GM18861 (cell line): ENCODE measurements around the gene TAS2R20.
"Not testable (repeated sequence)": the region's sequence is repeated elsewhere in the genome, so short reads cannot be mapped to it uniquely, and the experiment has no call there.

Experiments
- ATAC-seq: cut with Tn5 transposase; IDR thresholded peaks from one replicate; pipeline ENCODE4 v1.9.1; 2021; ENCODE audit not compliant: unreplicated experiment

TAS2R20 gene, protein sequence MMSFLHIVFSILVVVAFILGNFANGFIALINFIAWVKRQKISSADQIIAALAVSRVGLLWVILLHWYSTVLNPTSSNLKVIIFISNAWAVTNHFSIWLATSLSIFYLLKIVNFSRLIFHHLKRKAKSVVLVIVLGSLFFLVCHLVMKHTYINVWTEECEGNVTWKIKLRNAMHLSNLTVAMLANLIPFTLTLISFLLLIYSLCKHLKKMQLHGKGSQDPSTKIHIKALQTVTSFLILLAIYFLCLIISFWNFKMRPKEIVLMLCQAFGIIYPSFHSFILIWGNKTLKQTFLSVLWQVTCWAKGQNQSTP

DNA sequence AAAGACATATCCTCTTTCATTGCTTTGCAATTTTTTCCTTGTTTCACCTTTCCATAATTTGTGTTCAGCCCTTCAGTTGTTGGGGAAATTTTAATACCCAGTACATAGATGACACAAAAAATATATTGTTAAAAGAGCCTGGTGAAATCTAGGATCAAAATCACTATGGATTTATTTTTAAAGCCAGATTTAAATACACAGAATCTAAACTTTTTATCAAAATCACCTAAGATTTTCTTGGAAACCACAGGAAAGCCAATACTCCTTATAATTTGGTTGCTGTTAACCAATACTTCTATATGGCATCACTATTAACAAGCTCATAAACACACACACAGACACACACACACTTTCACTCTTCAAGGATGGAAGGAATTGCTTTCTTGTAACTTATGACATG, at the start of gene TAS2R20:
Gene TAS2R20 (minus strand): TSS at position 101 of the 400 bp plus-strand sequence. CDS start 429 bp downstream, outside the sequence.
- ATAC-seq: no peak

DNA sequence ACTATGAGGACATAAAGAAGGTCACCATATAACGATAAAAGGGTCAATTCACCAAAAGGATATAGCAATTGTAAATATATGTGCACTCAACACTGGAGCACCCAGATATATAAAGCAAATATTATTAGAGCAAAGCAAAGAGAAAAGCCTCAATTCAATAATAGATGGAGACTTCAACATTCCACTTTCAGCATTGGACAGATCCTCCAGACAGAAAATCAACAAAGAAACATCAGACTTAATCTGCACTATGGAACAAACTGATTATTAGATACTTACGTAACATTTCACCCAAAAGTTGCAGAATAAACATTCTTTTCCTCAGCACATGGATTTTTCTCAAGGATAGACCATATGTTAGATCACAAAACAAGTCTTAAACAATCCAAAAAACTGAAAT, 43.3 kb upstream of the TAS2R20 start:
- ATAC-seq: not testable (repeated sequence)

DNA sequence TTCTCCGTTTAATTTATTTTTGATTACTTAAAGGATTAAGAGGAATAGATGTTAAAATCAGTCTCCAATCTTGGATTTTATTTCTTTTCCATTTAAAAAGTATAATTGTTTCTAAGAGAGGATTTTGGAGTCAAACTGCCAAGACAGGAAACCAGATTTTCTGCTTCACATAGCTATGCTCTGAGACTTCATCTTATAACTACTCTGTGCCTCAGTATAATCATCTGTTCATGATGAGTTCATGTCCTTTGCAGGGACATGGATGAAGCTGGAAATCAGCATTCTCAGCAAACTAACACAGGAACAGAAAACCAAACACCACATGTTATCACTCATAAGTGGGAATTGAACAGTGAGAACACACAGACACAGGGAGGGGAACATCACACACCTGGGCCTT, 42.1 kb upstream of the TAS2R20 start:
- ATAC-seq: no peak

DNA sequence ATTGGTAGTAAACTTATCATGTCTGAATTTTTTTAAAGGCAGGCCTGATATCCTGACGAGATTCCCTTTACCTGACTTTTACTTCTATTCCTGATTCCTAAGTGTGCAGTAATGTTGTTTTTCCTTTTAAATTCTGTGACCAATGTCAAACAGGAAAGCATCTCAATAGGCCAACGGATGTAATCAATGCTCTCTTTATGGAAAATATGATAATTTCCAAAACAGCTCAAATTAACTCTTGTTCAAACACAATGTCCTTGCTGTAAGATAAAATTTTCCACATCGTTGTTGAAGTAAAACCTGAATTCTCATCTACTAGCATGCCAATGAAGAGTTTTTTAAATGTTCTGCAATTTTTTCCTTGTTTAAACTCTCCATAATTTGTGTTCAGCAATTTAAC, 41.1 kb upstream of the TAS2R20 start:
- ATAC-seq: no peak

DNA sequence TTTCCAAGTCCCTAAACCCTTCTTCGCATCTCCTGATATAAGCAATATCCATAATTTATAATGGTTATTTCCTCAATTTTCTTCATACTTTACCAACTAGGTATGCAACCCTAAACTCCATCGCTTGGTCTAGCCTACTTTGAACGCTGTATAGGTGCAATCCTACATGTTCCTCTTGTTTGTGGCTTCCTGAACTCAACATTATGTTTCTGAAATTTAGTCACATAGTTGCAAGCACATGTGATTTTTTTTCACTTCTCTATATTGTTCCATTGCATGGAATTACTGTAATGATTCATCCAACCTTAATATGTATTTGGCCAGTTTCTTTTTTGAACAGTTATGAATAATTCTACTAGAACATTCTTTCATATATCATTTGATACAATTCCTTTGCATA, 35.9 kb upstream of the TAS2R20 start:
- peak; percentile 86 for ATAC-seq

DNA sequence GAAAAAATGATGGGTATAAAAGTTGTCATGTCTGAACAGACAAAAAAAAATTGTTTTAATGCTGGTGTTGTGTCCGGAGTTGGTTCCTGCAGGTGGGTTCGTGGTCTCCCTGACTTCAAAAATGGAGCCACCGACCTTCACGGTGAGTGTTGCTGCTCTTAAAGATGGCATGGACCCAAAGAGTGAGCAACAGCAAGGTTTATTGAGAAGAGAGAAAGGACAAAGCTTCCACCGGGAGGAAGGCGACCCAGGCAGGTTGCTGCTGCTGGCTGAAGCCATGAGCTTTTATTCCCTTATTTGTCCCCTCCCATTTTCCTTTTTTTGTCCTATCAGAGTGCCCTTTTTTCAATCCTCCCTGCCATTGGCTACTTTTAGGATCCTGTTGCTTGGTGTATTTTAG, 33.2 kb upstream of the TAS2R20 start, which contains the start of gene TAS2R31:
Gene TAS2R31 (minus strand): TSS at position 101 of the 400 bp plus-strand sequence. CDS start 72 bp downstream, at position 29.
- ATAC-seq: no peak

DNA sequence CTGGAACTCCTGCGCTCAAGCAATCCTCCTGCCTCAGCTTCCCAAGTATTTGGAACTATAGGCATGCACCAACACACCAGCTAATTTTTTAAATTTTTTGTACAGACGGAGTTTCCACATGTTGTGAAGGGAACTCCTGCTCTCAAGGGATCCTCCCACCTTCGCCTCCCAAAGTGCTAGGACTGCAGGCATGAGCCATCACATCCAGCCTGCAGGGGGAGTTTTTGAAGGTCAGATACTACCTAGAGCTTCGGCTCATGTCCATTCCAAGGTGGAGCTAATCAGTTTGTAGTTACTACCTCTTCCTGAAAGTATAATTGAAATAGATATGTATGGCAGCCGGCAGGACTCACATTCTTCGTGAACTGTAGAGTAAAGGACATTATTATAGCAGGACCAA, 28.0 kb upstream of the TAS2R20 start:
- ATAC-seq: no peak

DNA sequence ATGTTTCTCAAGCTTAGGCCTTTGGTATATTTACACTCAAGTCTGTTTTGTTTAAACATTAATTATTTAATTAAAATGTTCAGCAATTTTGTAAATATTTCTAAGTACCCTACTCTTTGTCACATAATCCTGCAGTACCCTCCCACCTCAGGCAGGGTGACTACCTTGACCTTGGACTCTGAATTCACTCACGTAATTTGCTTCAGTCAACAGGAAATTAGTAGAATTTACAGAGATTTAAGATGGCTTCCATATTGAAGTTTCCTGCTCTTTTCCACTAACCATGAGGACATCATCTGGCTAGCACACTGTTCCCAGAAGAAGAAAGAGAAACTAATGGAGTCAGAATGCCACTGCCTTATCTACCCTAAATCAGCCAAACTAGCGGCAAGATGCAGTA, 25.3 kb upstream of the TAS2R20 start:
- ATAC-seq: no peak

DNA sequence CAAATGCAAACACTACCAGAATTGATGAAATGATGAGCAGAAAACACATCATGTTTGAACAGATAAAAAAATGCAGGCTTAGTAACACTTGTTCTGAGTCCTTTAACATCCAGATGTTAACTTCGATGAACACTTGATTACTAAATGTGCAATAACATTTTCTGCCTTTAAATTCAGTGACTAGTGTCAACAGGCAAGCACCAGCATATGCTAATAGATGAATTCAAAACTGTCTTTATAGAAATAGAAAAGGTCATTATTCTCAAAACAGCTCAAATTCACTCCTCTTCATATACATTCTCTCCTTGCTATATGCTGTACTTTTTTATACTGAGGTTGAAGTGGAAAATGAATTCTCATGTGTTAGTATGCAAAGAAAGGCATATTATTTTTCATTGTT, 24.4 kb upstream of the TAS2R20 start, which contains the start of gene TAS2R19:
Gene TAS2R19 (minus strand): TSS at position 101 of the 400 bp plus-strand sequence. CDS start 49 bp downstream, at position 52.
- no peak for ATAC-seq

DNA sequence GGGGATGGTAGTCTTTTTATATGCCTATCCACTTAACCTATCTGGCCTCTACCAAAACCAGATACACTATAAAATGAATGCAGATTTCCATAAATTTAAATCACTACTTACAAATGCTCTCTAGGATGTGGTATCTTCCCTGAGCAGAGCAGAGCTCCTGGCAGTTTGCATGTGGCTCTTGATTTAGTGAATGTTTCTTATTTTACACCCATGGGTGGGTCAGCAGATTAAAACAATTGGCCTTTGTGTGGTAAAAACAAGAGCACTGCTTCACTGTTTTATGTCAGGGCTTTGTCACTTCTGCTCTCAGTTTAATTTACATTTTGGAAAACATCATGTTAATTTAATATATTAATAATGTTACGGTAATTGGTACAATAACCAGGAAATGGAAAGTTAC, 18.8 kb upstream of the TAS2R20 start:
- ATAC-seq: no peak

DNA sequence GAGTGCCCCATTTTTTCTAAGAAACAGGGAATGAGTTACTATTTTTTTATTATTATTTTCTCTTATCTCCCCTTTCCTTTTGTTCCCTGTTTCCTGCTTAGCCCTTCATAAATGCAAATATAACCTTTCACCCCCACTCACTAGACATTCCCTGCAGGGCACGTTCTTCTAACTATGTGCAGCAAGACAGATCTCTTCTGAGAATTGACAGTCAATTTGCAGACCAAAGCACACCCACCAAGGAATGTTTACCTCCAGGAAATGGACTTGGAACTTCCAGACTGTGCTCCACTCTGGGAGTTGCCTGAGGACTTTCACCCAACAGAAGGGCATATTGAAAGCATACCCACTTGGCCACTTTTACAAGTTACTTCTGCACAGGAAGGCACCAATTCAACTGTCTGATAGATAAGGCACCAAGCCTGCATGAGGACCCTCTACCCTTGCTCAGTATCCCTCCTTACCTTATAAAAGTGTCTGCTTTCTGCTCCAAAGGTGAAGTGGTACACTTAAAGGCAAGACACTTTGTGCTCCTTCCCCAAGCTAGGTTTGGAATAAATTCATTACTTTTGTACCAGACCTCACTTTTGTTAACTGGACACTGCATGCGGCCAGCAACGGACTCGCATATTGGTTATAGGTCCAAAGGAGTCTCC, 17.8 kb upstream of the TAS2R20 start:
- ATAC-seq: no peak

DNA sequence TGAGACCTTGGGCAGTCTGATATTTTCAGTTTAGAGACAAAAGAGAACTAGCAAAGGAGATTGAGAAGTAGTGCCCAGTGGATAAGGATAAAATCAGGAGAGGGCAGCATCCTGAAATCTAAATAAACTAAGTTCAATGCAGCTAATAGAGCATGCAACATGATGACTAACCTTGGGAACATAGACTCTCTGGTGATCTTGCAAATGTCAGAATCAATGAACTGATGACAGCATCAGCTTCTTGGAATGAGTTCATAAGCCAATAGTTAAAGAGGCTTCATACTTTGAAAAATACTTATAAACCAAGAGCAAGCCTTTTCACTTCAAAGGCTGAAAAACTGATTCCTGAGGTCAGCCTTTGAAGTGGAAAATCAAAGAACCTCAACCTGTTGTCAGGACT, 16.1 kb upstream of the TAS2R20 start:
- no peak for ATAC-seq

DNA sequence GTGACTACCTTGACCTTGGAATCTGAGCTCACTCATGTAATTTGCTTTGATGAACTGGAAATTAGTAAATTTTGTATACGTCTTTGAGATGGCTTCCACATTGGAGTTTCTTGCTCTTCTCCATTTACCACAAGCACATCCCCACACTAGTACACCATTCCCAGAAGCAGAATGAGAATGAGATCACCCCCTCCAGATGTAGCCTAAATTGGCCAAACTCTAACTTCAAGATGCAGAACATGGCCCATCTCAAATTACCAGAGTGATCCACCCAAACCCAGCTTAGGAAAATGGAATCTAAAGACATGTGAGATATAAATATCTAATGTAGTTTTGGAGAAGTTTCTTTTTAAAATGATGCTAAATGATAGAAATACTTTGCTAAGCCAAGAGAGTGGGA, 9.5 kb upstream of the TAS2R20 start:
- ATAC-seq: no peak

DNA sequence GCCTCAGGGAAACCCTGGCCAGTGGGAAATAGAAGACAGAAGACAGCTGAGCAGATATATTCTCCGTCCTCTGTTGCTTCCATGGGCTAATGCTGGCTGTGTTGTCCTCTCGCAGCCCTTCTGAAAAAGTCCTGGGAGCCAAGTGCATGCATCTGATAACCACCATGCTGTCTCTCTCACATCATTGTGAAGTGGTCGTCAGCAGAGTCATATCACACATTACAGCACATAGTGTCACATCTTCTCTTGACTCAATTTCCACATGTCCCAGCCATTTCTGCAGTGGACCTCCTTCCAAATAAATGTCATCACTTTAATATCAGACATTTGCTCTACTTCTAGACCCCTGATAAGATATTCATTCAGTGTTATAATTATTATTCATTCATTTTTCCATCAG, 3.8 kb downstream of the TAS2R20 start:
- no peak for ATAC-seq

DNA sequence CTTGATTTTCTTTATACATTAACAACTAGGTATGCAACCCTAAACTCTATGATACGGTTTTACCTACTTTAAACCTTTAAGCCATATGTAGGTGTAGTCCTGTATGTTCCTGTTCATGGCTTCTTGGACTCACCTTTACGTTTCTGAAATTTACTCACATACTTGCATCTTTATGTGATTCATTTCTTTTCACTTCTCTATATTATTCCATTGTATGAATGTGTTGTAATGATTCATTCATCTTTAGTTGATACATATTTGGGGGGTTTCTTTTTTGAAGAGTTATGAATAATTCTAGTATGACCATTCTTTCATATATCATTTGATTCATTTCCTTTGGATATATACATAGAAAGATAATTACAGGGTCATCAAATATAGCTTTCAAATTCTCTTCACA, 9.0 kb downstream of the TAS2R20 start:
- no peak for ATAC-seq

DNA sequence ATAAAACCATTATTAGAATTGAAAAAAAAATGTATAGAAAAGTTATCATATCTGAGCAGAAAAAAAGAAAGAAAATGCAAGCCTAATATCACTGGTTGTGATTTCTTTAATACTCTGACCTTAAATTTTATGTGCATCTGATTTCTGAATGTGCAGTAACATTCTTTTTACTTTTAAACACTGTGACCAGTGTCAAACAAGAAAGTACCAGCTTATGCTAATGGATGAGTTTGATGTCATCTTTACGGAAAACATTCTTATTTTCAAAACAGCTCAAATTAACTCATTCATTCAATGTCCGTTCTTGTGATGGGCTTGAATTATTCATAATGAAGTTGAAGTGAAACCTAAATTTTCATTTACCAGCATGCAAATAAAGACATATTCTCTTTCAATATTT, 11.3 kb downstream of the TAS2R20 start, which contains the start of gene TAS2R50:
Gene TAS2R50 (minus strand): TSS at position 101 of the 400 bp plus-strand sequence. CDS start 52 bp downstream, at position 49.
- ATAC-seq: no peak

DNA sequence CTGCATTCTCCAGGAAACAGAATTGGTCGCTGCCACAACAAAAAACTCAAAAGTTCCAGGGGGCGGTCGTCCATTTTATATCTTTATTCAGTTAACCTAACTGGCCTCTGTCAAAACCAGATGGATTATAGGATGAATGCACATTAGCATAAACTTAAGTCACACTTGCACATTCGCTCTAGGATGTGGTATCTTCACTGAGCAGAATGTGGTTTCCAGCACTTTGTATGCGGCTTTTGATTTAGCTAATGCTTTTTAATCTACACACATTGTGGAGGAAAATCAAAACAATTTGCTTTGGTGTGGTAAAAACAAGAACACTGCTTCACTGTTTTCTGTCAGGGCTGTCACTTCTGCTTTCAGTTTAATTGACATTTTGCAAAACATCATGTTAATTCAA, 15.9 kb downstream of the TAS2R20 start:
- ATAC-seq: no peak

DNA sequence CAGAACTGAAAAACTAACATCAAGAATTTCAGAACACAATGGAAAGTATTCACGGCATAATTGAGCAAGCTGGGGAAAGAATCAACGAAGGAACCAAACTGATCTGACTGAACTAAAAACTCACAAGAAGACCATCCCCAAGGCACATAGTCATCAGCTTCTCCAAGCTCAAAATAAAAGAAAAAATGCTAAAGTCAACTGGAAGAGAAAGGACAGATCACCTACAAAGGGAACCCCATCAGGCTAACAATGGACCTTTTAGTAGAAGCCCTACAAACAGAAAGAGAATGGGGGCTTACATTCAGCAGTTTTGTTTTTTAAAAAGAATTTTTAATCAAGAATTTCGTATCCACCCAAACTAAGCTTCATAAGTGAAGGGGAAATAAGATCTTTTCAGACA, 23.1 kb downstream of the TAS2R20 start:
- ATAC-seq: no peak

DNA sequence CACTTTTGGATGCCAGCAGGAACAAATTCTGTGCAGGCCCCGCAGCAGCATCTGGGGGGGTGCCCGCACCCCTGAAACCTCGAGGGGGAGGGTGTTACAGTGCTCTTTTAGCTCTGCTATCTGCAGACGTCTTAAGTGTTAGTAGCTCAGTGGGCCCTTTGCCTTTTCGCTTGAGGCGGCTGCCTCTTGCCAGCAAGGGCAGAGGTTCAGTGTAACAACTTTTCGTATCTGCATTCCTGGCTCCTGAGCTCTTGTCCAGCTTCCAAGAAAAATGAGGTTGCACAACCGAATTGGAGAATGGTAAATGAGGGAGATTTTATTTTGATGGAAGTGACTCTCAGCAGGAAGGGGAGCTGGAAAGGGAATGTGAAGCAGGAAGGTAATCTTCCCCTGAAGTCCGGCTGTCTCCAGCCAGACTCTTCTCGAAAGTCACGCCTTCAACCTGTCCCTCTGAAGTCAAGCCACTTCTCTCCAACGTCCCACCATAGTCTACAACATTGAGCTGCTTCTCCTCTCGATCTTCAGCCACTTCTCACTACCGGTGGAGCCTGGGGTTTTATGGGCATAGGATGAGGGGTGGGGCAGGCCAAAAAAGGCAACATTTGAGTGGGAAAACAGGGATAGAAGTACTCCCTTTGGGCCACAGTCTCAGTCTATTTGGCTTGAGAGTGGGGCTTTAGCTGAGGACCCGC, 29.2 kb downstream of the TAS2R20 start:
- ATAC-seq: no peak

DNA sequence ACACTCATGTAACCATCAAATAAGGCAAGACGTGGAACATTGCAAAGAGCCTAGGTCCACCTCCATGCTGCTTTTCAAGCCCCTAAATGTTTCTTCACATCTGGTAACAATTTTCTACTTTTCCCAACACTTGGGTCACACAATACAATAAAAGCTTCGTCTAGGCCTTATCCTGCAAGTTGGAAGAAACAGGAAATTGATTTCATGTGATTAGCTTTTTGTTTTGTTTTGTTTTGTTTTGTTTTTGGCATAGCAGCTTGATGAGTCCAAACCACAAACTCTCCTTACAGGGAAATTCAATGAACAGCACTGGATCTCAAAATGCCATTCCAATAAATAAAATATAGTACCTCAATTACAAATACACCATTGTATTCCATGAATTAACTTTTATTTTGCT, 30.7 kb downstream of the TAS2R20 start:
- no peak for ATAC-seq

DNA sequence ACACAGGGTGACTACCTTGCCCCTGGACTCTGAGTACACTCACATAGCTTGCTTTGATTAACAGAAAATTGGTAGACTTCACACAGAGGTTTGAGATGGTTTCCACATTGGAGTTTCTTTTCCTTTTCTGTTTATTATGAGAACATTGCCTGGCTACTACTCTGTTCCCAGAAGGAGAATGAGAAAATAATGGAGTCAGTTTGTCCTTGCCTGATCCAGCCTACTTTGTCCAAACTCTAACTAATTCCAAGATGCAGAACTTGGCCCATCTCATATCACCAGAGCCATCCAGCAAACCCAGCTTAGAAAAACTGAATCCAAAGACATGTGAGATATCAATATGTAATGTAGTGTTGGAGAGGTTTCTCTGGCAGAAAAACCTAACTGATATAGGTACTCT, 31.8 kb downstream of the TAS2R20 start:
- ATAC-seq: no peak

DNA sequence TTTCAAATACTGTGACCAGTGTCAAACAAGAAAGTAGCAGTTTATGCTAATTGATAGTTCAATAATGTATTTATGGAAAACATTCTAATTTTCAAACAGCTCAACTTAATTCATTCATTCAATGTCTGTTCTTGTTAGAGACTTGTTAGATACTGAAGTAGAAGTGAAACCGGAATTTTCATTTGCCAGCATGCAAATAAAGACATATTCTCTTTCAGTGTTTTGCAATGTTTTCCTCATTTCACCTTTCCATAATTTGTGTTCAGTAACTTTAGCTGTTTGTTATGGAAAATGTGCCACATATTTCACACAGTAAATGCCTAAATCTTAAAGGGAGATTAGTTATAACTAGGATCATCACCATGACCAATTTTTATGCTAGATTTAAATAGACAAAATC, 32.6 kb downstream of the TAS2R20 start:
- ATAC-seq: no peak
